HepG2 (cell line): Measurements from ENCODE around the gene COL18A1. TPM values are rescaled to one million over a fixed set of nuclear protein-coding genes. Genes with fewer than 3 reads are reported as not detected.

Source experiments
- ATAC-seq: fragments of 200-7000 bp; cut with Tn5 transposase; 3 replicates; pipeline ENCODE4 v1.9.1; 2020; ENCODE audit warnings: mild to moderate bottlenecking, moderate library complexity
- BruUV-seq: library from RNA; stranded (reverse); fragments of 400-500 nt; replicated peaks from 2 replicates; lab custom pipeline; 2021; lab: Mats Ljungman, UMichigan
- CTCF ChIA-PET: fragments of 300-600 bp; formaldehyde crosslinking; extraction: SDS; loops from one replicate; lab custom pipeline; 2021; ENCODE audit warnings: low total read pairs, inconsistent platforms, low intra/inter-chr PET ratio; lab: Yijun Ruan, JAX
- POLR2A ChIA-PET: fragments of 350-600 bp; sonication (Branson Sonifier 250); formaldehyde crosslinking; loops from one replicate; lab custom pipeline; 2020; ENCODE audit warnings: antibody characterized with exemption, inconsistent platforms; lab: Yijun Ruan, JAX
- DNase-seq: peaks from one replicate; pipeline ENCODE4 v3.0.0-alpha.2; 2015; ENCODE audit warnings: low spot score
- FAIRE-seq: peaks from 3 replicates; lab custom pipeline; 2011; peaks lifted over from hg19 to GRCh38; lab: Jason Lieb, UNC
- H2AFZ ChIP-seq: one replicate; pipeline ENCODE4 v1.6.1; 2011; ENCODE audit warnings: low read length, inconsistent platforms
- H3K27ac ChIP-seq: fragments of 300-600 bp; 3 replicates; pipeline ENCODE4 v1.8.0; 2011; ENCODE audit warnings: mixed run types, mild to moderate bottlenecking, mixed read lengths, low read length, inconsistent platforms; ENCODE audit not compliant: insufficient read depth; ENCODE audit errors: extremely low read length
- H3K27me3 ChIP-seq, 2 experiments: fragments of 200-600 bp in 1 of 2; 2 replicates in 1 of 2; 3 replicates in 1 of 2; pipeline versions ENCODE4 v1.6.0 to v1.8.0; 2011; ENCODE audit warnings: low read length in 2 of 2, mild to moderate bottlenecking in 2 of 2, moderate library complexity in 2 of 2, inconsistent platforms in 1 of 2; ENCODE audit not compliant: insufficient read depth in 2 of 2, control insufficient read depth in 1 of 2
- H3K36me3 ChIP-seq, 2 experiments: fragments of 200-600 bp in 1 of 2; replicated peaks in 1 of 2; 2 replicates in 1 of 2; 3 replicates in 1 of 2; pipeline versions ENCODE4 v1.5.1 to v1.8.0; 2011; ENCODE audit warnings: low read length in 2 of 2, inconsistent platforms in 1 of 2; ENCODE audit not compliant: insufficient read depth in 2 of 2, control insufficient read depth in 1 of 2
- H3K4me1 ChIP-seq: 2 replicates; pipeline ENCODE4 v1.5.1; 2012; ENCODE audit warnings: low read length, inconsistent platforms; ENCODE audit not compliant: insufficient read depth
- H3K4me2 ChIP-seq: 2 replicates; pipeline ENCODE4 v1.6.0; 2011; ENCODE audit warnings: low read depth, low read length, inconsistent platforms
- H3K4me3 ChIP-seq, 3 experiments: fragments of 200-600 bp in 1 of 3; sonication (generic), shearing (Covaris generic) in 1 of 3; replicated peaks in 1 of 3; 2 replicates each; pipeline ENCODE4 v1.5.1; 2011 to 2016; ENCODE audit warnings: low read length in 3 of 3, inconsistent platforms in 2 of 3, low read depth in 2 of 3, mild to moderate bottlenecking in 2 of 3, control low read depth in 1 of 3, mixed read lengths in 1 of 3; ENCODE audit not compliant: insufficient read depth in 1 of 3
- H3K79me2 ChIP-seq: one replicate; pipeline ENCODE4 v1.6.1; 2011; ENCODE audit warnings: low read length, inconsistent platforms; ENCODE audit not compliant: insufficient read depth
- H3K9ac ChIP-seq: 2 replicates; pipeline ENCODE4 v1.6.0; 2011; ENCODE audit warnings: mild to moderate bottlenecking, low read depth, low read length, inconsistent platforms; ENCODE audit not compliant: insufficient read depth
- H3K9me3 ChIP-seq: 2 replicates; pipeline ENCODE4 v1.5.1; 2012; ENCODE audit warnings: mild to moderate bottlenecking, low read length
- H4K20me1 ChIP-seq: 2 replicates; pipeline ENCODE4 v1.6.0; 2011; ENCODE audit warnings: inconsistent platforms, mild to moderate bottlenecking, low read length, moderate library complexity; ENCODE audit not compliant: insufficient read depth
- GTF3A ChIP-seq: sonication (generic); formaldehyde crosslinking; conservative IDR thresholded peaks from 2 replicates; pipeline ENCODE4 v1.4.0; 2020; ENCODE audit warnings: mild to moderate bottlenecking, missing genetic modification reagents
- HOXA9 ChIP-seq: sonication (generic); formaldehyde crosslinking; IDR thresholded peaks from 2 replicates; pipeline ENCODE4 v1.8.1; 2022; ENCODE audit warnings: missing genetic modification reagents, mild to moderate bottlenecking, moderate library complexity, borderline replicate concordance
- JUNB ChIP-seq: sonication (generic); formaldehyde crosslinking; IDR thresholded peaks from 2 replicates; pipeline ENCODE4 v1.8.0; 2022; ENCODE audit warnings: missing genetic modification reagents, mild to moderate bottlenecking, borderline replicate concordance
- KDM2A ChIP-seq: sonication (generic); formaldehyde crosslinking; IDR thresholded peaks from 2 replicates; pipeline ENCODE4 v1.4.0; 2020; ENCODE audit warnings: low read depth, missing genetic modification reagents, borderline replicate concordance
- MIXL1 ChIP-seq: IDR thresholded peaks from 2 replicates; pipeline ENCODE4 v1.6.1; 2016
- POLR2AphosphoS5 ChIP-seq: IDR thresholded peaks from 2 replicates; pipeline ENCODE4 v1.6.1; 2012; ENCODE audit warnings: low read depth, low read length
- SMAD9 ChIP-seq: sonication (generic); formaldehyde crosslinking; IDR thresholded peaks from 2 replicates; pipeline ENCODE4 v1.5.1; 2020; ENCODE audit warnings: mild to moderate bottlenecking, missing genetic modification reagents
- XRCC5 ChIP-seq: fragments of 200-400 bp; formaldehyde crosslinking; optimal IDR thresholded peaks from 2 replicates; pipeline ENCODE3; 2017; ENCODE audit warnings: mild to moderate bottlenecking, low read length
- ZMYM4 ChIP-seq: sonication (generic); formaldehyde crosslinking; IDR thresholded peaks from 2 replicates; pipeline ENCODE4 v1.8.1; 2023; ENCODE audit warnings: mild to moderate bottlenecking, missing genetic modification reagents
- ZNF672 ChIP-seq: sonication (generic); formaldehyde crosslinking; IDR thresholded peaks from 2 replicates; pipeline ENCODE4 v1.8.1; 2022; ENCODE audit warnings: missing genetic modification reagents
- ZNF780A ChIP-seq: sonication (generic); formaldehyde crosslinking; IDR thresholded peaks from 2 replicates; pipeline ENCODE4 v1.8.0; 2022; ENCODE audit warnings: mild to moderate bottlenecking, missing genetic modification reagents, moderate library complexity
- ZNF788 ChIP-seq: sonication (generic); formaldehyde crosslinking; IDR thresholded peaks from 2 replicates; pipeline ENCODE4 v1.5.0; 2020; ENCODE audit warnings: mild to moderate bottlenecking, missing genetic modification reagents, borderline replicate concordance
- WGBS: methylation state at CpG from one replicate; pipeline ENCODE4 v1.1.6; 2017; ENCODE audit warnings: low lambda C conversion rate; 5-methylcytosine and 5-hydroxymethylcytosine counted together
- in situ Hi-C: cut with HindIII; loops from 2 replicates; pipeline ENCODE4 v1.10.0; 2017; ENCODE audit warnings: low pct_unique_long_range_greater_than_20kb; ENCODE audit not compliant: extremely low pct_ligation_motif_present
- intact Hi-C: fragments of 100-400 bp; cut with micrococcal nuclease; formaldehyde crosslinking; loops from one replicate; pipeline ENCODE4 v1.10.0; 2022; ENCODE audit not compliant: unreplicated experiment
- polyA plus RNA-seq, 8 experiments: library from polyadenylated mRNA; depleted of rRNA in 3 of 8; stranded (reverse) in 7 of 8; unstranded in 1 of 8; fragments of >200 nt; fragmentation: Illumina TruSeq in 4 of 8; extraction: Trizol in 4 of 8; gene quantifications; 2 replicates each; pipeline versions ENCODE4 v1.2.1 to v1.2.3, GENCODE V29; 2011 to 2016; ENCODE audit warnings: low read depth in 4 of 8, missing spikeins in 1 of 8, mixed read lengths in 1 of 8; ENCODE audit not compliant: insufficient read depth in 1 of 8
- total RNA-seq, 5 experiments: library from RNA; depleted of rRNA; stranded (reverse); fragments of >200 nt; fragmentation: Illumina TruSeq; extraction: Trizol; gene quantifications; 2 replicates each; pipeline ENCODE4 v1.2.3, GENCODE V29; 2016; ENCODE audit warnings: low read depth in 1 of 5
- TF ChIP-seq, protein P1 (sequence below): sonication (generic); formaldehyde crosslinking; IDR thresholded peaks from 2 replicates; pipeline ENCODE4 v1.5.1; 2020; ENCODE audit warnings: mild to moderate bottlenecking, missing genetic modification reagents, moderate library complexity
- TF ChIP-seq, protein P2 (sequence below): sonication (generic); formaldehyde crosslinking; IDR thresholded peaks from 2 replicates; pipeline ENCODE4 v1.8.1; 2023; ENCODE audit warnings: mild to moderate bottlenecking, missing genetic modification reagents

COL18A1 gene
- total and polyA plus RNA-seq, 2 of the 13 experiments (the other 11 are each of a cell fraction or from before 2014, with no cell fraction given) = 79.0 to 102 TPM

DNA sequence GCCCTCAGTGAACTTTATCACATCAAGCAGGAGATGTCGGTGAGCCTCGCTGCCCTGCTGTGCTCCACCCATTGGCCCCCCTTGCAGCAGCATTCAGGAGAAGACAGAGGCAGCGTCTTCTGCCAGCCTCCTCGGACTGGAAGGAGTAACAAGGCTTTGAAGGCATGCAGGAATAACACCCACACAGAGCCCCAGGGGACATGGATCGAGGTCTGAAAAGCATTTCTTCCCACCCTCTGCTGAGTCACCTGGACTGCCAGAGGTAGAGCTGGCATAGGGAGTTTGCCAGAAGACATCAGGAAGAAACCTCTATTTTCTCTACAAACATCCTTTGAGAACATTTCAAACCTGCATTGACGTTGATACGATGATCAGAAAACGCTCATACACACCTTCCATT, 42.9 kb downstream of the COL18A1 start:
- TF ChIP-seq XRCC5 = peak; percentile 9
- TF ChIP-seq ZNF788 (CRISPR knock-in tag) = no peak
- FAIRE-seq = no peak
- ChIA-PET POLR2A (interaction anchor here (4.4 kb wide), 1 partner anchor 22 kb away, joined by 41 read pairs; no protein-coding TSS in a partner anchor), CTCF (no interaction called here)
- Histone ChIP-seq H3K27ac (peak overlapping the region; percentile 74), H3K4me3 (peak overlapping the region in 1 of 3 experiments; percentile 49; a peak in 1 of 6 replicates), H2AFZ (no peak overlapping the region), H3K4me1 (peaks cover 71% of the 10 kb centered on the region), H4K20me1 (no peaks in the 10 kb centered on the region), H3K36me3 (peaks cover 6 to 12% of the 10 kb centered on the region in 2 experiments; a peak in 3 of 5 replicates), H3K9me3 (no peaks in the 10 kb centered on the region; the same call in 1 of the 2 replicates), H3K27me3 (no peaks in the 10 kb centered on the region), H3K4me2 (peak overlapping the region; percentile 72), H3K9ac (peak overlapping the region; percentile 14; the same call in 1 of the 2 replicates), H3K79me2 (peaks cover 89% of the 10 kb centered on the region)
- intact Hi-C loops = loop anchor here (5.0 kb wide), 1 partner anchor 141 kb away; no protein-coding TSS in a partner anchor
- ATAC-seq = no peak
- in situ Hi-C loops = no loop called here
- DNase-seq = no peak
- WGBS = 88% methylated on average over 8 of the region's 8 CpGs
- no TSS peak for BruUV-seq

DNA sequence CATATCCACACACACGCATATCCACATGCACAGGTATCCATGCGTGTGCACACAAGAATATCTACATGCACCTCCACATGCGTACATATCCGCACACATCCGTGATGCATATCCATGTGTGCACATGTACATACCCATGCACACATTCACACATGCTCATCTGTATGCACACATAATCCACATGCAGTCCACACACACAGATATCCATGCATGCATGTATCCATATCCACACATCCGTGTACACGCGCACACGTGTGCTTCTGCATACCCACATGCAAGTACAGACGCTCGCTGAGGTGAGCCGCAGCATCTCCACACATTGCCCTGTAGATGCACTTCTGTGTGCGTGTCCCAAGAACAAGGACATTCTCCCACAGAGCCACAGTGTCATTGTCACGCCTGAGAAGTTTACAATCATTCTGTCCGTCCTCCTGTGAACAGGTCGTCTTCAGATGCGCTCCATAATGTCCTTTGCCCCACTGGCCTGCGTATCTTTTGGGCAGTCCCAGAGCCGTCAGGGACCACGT, 43.4 kb downstream of the COL18A1 start:
- Histone ChIP-seq H3K27me3 (no peaks in the 10 kb centered on the region), H3K4me1 (peaks cover 76% of the 10 kb centered on the region), H3K4me3 (peak overlapping the region in 2 of 3 experiments; percentile 21 to 49; a peak in 3 of 6 replicates), H4K20me1 (no peaks in the 10 kb centered on the region), H2AFZ (no peak overlapping the region), H3K36me3 (peaks cover 6 to 12% of the 10 kb centered on the region in 2 experiments; a peak in 3 of 5 replicates), H3K9ac (peak overlapping the region; percentile 58), H3K79me2 (peaks cover 91% of the 10 kb centered on the region), H3K27ac (peak overlapping the region; percentile 74), H3K4me2 (peak overlapping the region; percentile 72), H3K9me3 (no peaks in the 10 kb centered on the region; the same call in 1 of the 2 replicates)
- CTCF ChIA-PET = no interaction called here
- intact Hi-C loops = loop anchor here (5.0 kb wide), 1 partner anchor 141 kb away; no protein-coding TSS in a partner anchor
- DNase-seq = no peak
- in situ Hi-C loops = no loop called here
- WGBS = 56% methylated on average over 20 of the region's 20 CpGs
- no peak for ATAC-seq
- FAIRE-seq = peak; percentile 77
- POLR2A ChIA-PET = interaction anchor here (1.0 to 4.4 kb wide), 9 partner anchors 12 to 156 kb away, joined by 3 to 41 read pairs (median 4); no protein-coding TSS in a partner anchor
- BruUV-seq = no TSS peak
- TF ChIP-seq, protein P1, sequence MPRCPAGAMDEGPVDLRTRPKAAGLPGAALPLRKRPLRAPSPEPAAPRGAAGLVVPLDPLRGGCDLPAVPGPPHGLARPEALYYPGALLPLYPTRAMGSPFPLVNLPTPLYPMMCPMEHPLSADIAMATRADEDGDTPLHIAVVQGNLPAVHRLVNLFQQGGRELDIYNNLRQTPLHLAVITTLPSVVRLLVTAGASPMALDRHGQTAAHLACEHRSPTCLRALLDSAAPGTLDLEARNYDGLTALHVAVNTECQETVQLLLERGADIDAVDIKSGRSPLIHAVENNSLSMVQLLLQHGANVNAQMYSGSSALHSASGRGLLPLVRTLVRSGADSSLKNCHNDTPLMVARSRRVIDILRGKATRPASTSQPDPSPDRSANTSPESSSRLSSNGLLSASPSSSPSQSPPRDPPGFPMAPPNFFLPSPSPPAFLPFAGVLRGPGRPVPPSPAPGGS (CRISPR knock-in tag) = 0 out of 2 replicates have a peak, but pooled peaks have one; percentile 38
- TF ChIP-seq KDM2A (CRISPR knock-in tag) (0 out of 2 replicates have a peak, but pooled peaks have one; percentile 22), SMAD9 (CRISPR knock-in tag) (0 out of 2 replicates have a peak, but pooled peaks have one; percentile 75), HOXA9 (CRISPR knock-in tag) (peak; percentile 36; the same call in 1 of the 2 replicates), MIXL1 (CRISPR knock-in tag) (no peak), JUNB (CRISPR knock-in tag) (0 out of 2 replicates have a peak, but pooled peaks have one; percentile 19), ZMYM4 (CRISPR knock-in tag) (peak; percentile 13; the same call in 1 of the 2 replicates), POLR2AphosphoS5 (0 out of 2 replicates have a peak, but pooled peaks have one; percentile 18), ZNF672 (CRISPR knock-in tag) (0 out of 2 replicates have a peak, but pooled peaks have one; percentile 15), GTF3A (no peak), ZNF780A (CRISPR knock-in tag) (peak; percentile 83; the same call in 1 of the 2 replicates)
- TF ChIP-seq, protein P2, sequence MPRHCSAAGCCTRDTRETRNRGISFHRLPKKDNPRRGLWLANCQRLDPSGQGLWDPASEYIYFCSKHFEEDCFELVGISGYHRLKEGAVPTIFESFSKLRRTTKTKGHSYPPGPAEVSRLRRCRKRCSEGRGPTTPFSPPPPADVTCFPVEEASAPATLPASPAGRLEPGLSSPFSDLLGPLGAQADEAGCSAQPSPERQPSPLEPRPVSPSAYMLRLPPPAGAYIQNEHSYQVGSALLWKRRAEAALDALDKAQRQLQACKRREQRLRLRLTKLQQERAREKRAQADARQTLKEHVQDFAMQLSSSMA (CRISPR knock-in tag) = 0 out of 2 replicates have a peak, but pooled peaks have one; percentile 55
